22Rv1 (cell line): ENCODE measurements around the gene GDF7.

Experiments used
- CTCF ChIP-seq: fragments of 450-650 bp; IDR thresholded peaks from 2 replicates; pipeline ENCODE4 v1.5.1; 2017; ENCODE audit warnings: mild to moderate bottlenecking
- ZFX ChIP-seq: fragments of 450-650 bp; IDR thresholded peaks from 2 replicates; pipeline ENCODE4 v1.6.1; 2017; ENCODE audit warnings: antibody characterized with exemption, borderline replicate concordance

- TF ChIP-seq CTCF: no peak
- no peak for TF ChIP-seq ZFX
Observed at GRCh38 chr2:20698916-20699613, 32.1 kb downstream of the GDF7 start.
